Stimulated activated CD8-positive, alpha-beta memory T cell treated with anti-CD3 and anti-CD28 coated beads, Interleukin-4, amount 100 ng/mL, for 1 hour (primary cell): Measurements from ENCODE around the gene LZTFL1.

Experiments
- DNase-seq, 2 donors: peaks; one replicate each; pipeline ENCODE4 v3.0.0-alpha.2; 2020; ENCODE audit warnings: low read depth in 2 of 2, low spot score in 1 of 2

The LZTFL1 gene

GRCh38 chr3:45841757-45842491 lies at the start of gene LZTFL1:
LZTFL1 (minus strand) TSS chr3:45842119; CDS start chr3:45841991, 128 bp downstream.
- peak; percentile 77 to 79 for DNase-seq

GRCh38 chr3:45890405-45890804 lies 48.5 kb upstream of the LZTFL1 start:
- DNase-seq, result no peak

- no peak for DNase-seq
These were observed 47.4 kb upstream of the LZTFL1 start for GRCh38 chr3:45889337-45889736.

- DNase-seq, result no peak
These were observed 46.0 kb upstream of the LZTFL1 start for GRCh38 chr3:45887759-45888511.

- DNase-seq, result no peak
These were observed 45.4 kb upstream of the LZTFL1 start for GRCh38 chr3:45887285-45887684.

GRCh38 chr3:45885979-45886705 lies 44.2 kb upstream of the LZTFL1 start, which contains the start of gene CCR9:
CCR9 (plus strand) TSS chr3:45886543; CDS start chr3:45894934, 8,391 bp downstream.
- no peak for DNase-seq

GRCh38 chr3:45884368-45885201 lies 42.7 kb upstream of the LZTFL1 start:
- no peak for DNase-seq

- DNase-seq, result peak; percentile 10 to 17
These were observed 39.4 kb upstream of the LZTFL1 start for GRCh38 chr3:45881078-45882022.

- no peak for DNase-seq
These were observed 38.8 kb upstream of the LZTFL1 start for GRCh38 chr3:45880725-45881077.

- DNase-seq, result no peak
These were observed 36.2 kb upstream of the LZTFL1 start for GRCh38 chr3:45878124-45878523.

GRCh38 chr3:45874677-45875346 lies 32.9 kb upstream of the LZTFL1 start:
- DNase-seq, result no peak

GRCh38 chr3:45873638-45874037 lies 31.7 kb upstream of the LZTFL1 start:
- no peak for DNase-seq

GRCh38 chr3:45873036-45873435 lies 31.1 kb upstream of the LZTFL1 start:
- DNase-seq, result no peak

GRCh38 chr3:45872569-45872968 lies 30.6 kb upstream of the LZTFL1 start:
- no peak for DNase-seq

- no peak for DNase-seq
These were observed 29.9 kb upstream of the LZTFL1 start for GRCh38 chr3:45871780-45872179.

GRCh38 chr3:45870099-45870498 lies 28.2 kb upstream of the LZTFL1 start:
- DNase-seq, result peak; percentile 18 to 43

GRCh38 chr3:45869638-45870037 lies 27.7 kb upstream of the LZTFL1 start:
- no peak for DNase-seq

- no peak for DNase-seq
These were observed 26.7 kb upstream of the LZTFL1 start for GRCh38 chr3:45868650-45869049.

- no peak for DNase-seq
These were observed 26.3 kb upstream of the LZTFL1 start for GRCh38 chr3:45868213-45868612.
